Panc1 (cell line): Measurements from ENCODE around the gene FUBP3. TPM values are rescaled to one million over a fixed set of nuclear protein-coding genes. Genes with fewer than 3 reads are reported as not detected.

Source experiments
- ATAC-seq: fragments of 200-7000 bp; cut with Tn5 transposase; 2 replicates; pipeline ENCODE4 v1.9.1; 2020; ENCODE audit warnings: mild to moderate bottlenecking, moderate library complexity
- BruUV-seq: library from RNA; stranded (reverse); fragments of 400-500 nt; replicated peaks from 2 replicates; lab custom pipeline; 2021; lab: Mats Ljungman, UMichigan
- CTCF ChIA-PET: fragments of 300-600 bp; sonication (Branson Sonifier 250); formaldehyde crosslinking; loops from one replicate; lab custom pipeline; 2022; ENCODE audit warnings: antibody characterized with exemption; lab: Charles Lee
- POLR2A ChIA-PET: fragments of 300-600 bp; sonication (Branson Sonifier 250); formaldehyde crosslinking; loops from one replicate; lab custom pipeline; 2022; ENCODE audit warnings: antibody characterized with exemption; lab: Charles Lee
- DNase-seq: peaks from one replicate; pipeline ENCODE4 v3.0.0-alpha.2; 2010; ENCODE audit warnings: low read depth, low spot score
- H3K27ac ChIP-seq: 2 replicates; pipeline ENCODE4 v1.5.1; 2011; ENCODE audit warnings: mild to moderate bottlenecking, low read length, inconsistent platforms
- H3K27me3 ChIP-seq: fragments of 200-500 bp; sonication (Bioruptor generic); 2 replicates; pipeline ENCODE4 v1.6.0; 2014; ENCODE audit warnings: low read length, inconsistent platforms; ENCODE audit not compliant: control insufficient read depth, insufficient read depth
- H3K36me3 ChIP-seq: fragments of 200-500 bp; sonication (Bioruptor generic); 2 replicates; pipeline ENCODE4 v1.5.1; 2014; ENCODE audit warnings: inconsistent platforms, mild to moderate bottlenecking, low read length, moderate library complexity; ENCODE audit not compliant: control insufficient read depth, insufficient read depth
- H3K4me1 ChIP-seq: 2 replicates; pipeline ENCODE4 v1.5.1; 2011; ENCODE audit warnings: inconsistent platforms, mild to moderate bottlenecking, low read length, moderate library complexity; ENCODE audit not compliant: control insufficient read depth, insufficient read depth
- H3K4me3 ChIP-seq, 2 experiments: 2 replicates each; pipeline ENCODE4 v1.5.1; 2011 to 2012; ENCODE audit warnings: low read depth in 2 of 2, low read length in 2 of 2, mild to moderate bottlenecking in 2 of 2, inconsistent platforms in 1 of 2, moderate library complexity in 1 of 2
- H3K9me3 ChIP-seq: fragments of 200-500 bp; sonication (Bioruptor generic); 2 replicates; pipeline ENCODE4 v1.5.1; 2014; ENCODE audit warnings: low read depth, mild to moderate bottlenecking, inconsistent platforms, low read length, moderate library complexity; ENCODE audit not compliant: control insufficient read depth, insufficient read depth
- CTCF ChIP-seq: fragments of 450-650 bp; IDR thresholded peaks from 2 replicates; pipeline ENCODE4 v1.5.1; 2017; ENCODE audit warnings: mild to moderate bottlenecking
- POLR2AphosphoS5 ChIP-seq: IDR thresholded peaks from 2 replicates; pipeline ENCODE4 v1.6.1; 2012; ENCODE audit warnings: mild to moderate bottlenecking, low read depth, low read length, moderate library complexity
- SIN3A ChIP-seq: IDR thresholded peaks from 2 replicates; pipeline ENCODE4 v1.6.1; 2012; ENCODE audit warnings: low read depth, mild to moderate bottlenecking, low read length, moderate library complexity, borderline replicate concordance; ENCODE audit not compliant: insufficient read depth
- TCF7L2 ChIP-seq: IDR thresholded peaks from 2 replicates; pipeline ENCODE4 v1.6.1; 2011; ENCODE audit warnings: mild to moderate bottlenecking, low read depth, low read length, inconsistent platforms
- in situ Hi-C: cut with HindIII; loops from 2 replicates; pipeline ENCODE4 v1.10.0; 2016; ENCODE audit warnings: low sequenced_read_pairs, low pct_unique_long_range_greater_than_20kb
- intact Hi-C: fragments of 100-400 bp; cut with micrococcal nuclease; formaldehyde crosslinking; loops from one replicate; pipeline ENCODE4 v1.10.0; 2022; ENCODE audit not compliant: unreplicated experiment
- total RNA-seq: library from RNA; stranded (reverse); gene quantifications from one replicate; pipeline ENCODE4 v1.2.1, GENCODE V29; 2021; ENCODE audit not compliant: unreplicated experiment
- TF ChIP-seq, protein P1 (sequence below), 2 experiments: IDR thresholded peaks; 2 replicates each; pipeline ENCODE4 v1.6.1; 2011 to 2012; ENCODE audit warnings: low read depth in 2 of 2, control low read depth in 1 of 2, low read length in 1 of 2, mild to moderate bottlenecking in 1 of 2, moderate library complexity in 1 of 2; ENCODE audit not compliant: insufficient read depth in 1 of 2

Gene FUBP3
- total RNA-seq, 1 experiment from 2014 or later: 46.6 TPM

DNA sequence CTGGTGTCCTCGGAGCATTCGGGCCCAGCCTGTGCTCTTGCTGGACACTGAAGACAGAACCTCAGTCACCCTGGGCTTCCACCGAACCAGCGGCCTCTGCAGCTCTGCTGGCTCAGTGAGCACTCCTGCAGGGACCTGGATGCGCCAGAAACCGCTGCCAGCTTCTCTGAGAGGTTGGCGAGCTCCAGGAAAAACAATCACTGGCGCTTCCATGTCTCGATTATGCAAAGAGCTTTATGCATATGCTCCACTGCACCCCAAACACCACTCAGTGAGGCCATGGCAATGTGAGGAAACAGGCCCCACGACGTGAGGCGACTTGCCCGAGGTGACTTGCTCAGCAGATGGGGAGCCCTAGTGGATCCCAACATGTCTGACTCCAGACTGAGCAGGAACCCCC lies 96.0 kb downstream of the FUBP3 start:
- H3K4me3 ChIP-seq: no peak overlapping the region
- in situ Hi-C loops (no loop called here), intact Hi-C loops (no loop called here)
- H3K27me3 ChIP-seq: no peaks in the 10 kb centered on the region
- H3K4me1 ChIP-seq: no peaks in the 10 kb centered on the region
- CTCF ChIA-PET: no interaction called here
- POLR2A ChIA-PET: no interaction called here
- DNase-seq (no peak), ATAC-seq (no peak)
- TF ChIP-seq, protein P1, sequence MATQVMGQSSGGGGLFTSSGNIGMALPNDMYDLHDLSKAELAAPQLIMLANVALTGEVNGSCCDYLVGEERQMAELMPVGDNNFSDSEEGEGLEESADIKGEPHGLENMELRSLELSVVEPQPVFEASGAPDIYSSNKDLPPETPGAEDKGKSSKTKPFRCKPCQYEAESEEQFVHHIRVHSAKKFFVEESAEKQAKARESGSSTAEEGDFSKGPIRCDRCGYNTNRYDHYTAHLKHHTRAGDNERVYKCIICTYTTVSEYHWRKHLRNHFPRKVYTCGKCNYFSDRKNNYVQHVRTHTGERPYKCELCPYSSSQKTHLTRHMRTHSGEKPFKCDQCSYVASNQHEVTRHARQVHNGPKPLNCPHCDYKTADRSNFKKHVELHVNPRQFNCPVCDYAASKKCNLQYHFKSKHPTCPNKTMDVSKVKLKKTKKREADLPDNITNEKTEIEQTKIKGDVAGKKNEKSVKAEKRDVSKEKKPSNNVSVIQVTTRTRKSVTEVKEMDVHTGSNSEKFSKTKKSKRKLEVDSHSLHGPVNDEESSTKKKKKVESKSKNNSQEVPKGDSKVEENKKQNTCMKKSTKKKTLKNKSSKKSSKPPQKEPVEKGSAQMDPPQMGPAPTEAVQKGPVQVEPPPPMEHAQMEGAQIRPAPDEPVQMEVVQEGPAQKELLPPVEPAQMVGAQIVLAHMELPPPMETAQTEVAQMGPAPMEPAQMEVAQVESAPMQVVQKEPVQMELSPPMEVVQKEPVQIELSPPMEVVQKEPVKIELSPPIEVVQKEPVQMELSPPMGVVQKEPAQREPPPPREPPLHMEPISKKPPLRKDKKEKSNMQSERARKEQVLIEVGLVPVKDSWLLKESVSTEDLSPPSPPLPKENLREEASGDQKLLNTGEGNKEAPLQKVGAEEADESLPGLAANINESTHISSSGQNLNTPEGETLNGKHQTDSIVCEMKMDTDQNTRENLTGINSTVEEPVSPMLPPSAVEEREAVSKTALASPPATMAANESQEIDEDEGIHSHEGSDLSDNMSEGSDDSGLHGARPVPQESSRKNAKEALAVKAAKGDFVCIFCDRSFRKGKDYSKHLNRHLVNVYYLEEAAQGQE (IDR thresholded peaks at IDR 0.05; ENCODE audit: insufficient read depth in 1 of 2, low read depth in 2 of 2, low read length in 1 of 2): no peak
- TF ChIP-seq TCF7L2 (no peak), CTCF (no peak), POLR2AphosphoS5 (no peak), SIN3A (no peak)
- H3K27ac ChIP-seq: no peak overlapping the region
- no peaks in the 10 kb centered on the region for H3K36me3 ChIP-seq
- BruUV-seq: no TSS peak
- H3K9me3 ChIP-seq: no peaks in the 10 kb centered on the region

GRCh38 chr9:130677252-130677651 lies 97.9 kb downstream of the FUBP3 start:
- in situ Hi-C loops: no loop called here
- Histone ChIP-seq H3K4me1 (no peaks in the 10 kb centered on the region), H3K4me3 (no peak overlapping the region), H3K36me3 (no peaks in the 10 kb centered on the region), H3K27me3 (no peaks in the 10 kb centered on the region), H3K9me3 (no peaks in the 10 kb centered on the region), H3K27ac (no peak overlapping the region)
- DNase-seq (no peak), ATAC-seq (no peak)
- TF ChIP-seq POLR2AphosphoS5 (no peak), SIN3A (no peak), TCF7L2 (no peak), CTCF (no peak)
- TF ChIP-seq, protein P1 (IDR thresholded peaks at IDR 0.05; ENCODE audit: insufficient read depth in 1 of 2, low read depth in 2 of 2, low read length in 1 of 2): no peak
- ChIA-PET POLR2A (no interaction called here), CTCF (no interaction called here)
- no TSS peak for BruUV-seq
- intact Hi-C loops: no loop called here
